NB4 (cell line): Measurements from ENCODE around the gene SERPINB1.

Source experiments
- DNase-seq: peaks from one replicate; pipeline ENCODE4 v3.0.0; 2010; ENCODE audit warnings: low read depth
- H3K4me3 ChIP-seq: one replicate; pipeline ENCODE4 v1.5.1; 2011; ENCODE audit warnings: mild to moderate bottlenecking, low read depth, low read length, moderate library complexity
- MYC ChIP-seq: IDR thresholded peaks from 2 replicates; pipeline ENCODE4 v1.6.1; 2011; ENCODE audit warnings: low read depth, low read length
- POLR2A ChIP-seq: IDR thresholded peaks from 2 replicates; pipeline ENCODE4 v1.6.1; 2011; ENCODE audit warnings: mild to moderate bottlenecking; ENCODE audit not compliant: insufficient read length; ENCODE audit errors: extremely low read depth
- TF ChIP-seq, protein P1 (sequence below): IDR thresholded peaks from 2 replicates; pipeline ENCODE4 v1.6.1; 2011; ENCODE audit warnings: low read depth, low read length
- TF ChIP-seq, protein P2 (sequence below): IDR thresholded peaks from one replicate; pipeline ENCODE4 v1.5.1; 2012; ENCODE audit warnings: low read depth, low read length

SERPINB1 gene

DNA sequence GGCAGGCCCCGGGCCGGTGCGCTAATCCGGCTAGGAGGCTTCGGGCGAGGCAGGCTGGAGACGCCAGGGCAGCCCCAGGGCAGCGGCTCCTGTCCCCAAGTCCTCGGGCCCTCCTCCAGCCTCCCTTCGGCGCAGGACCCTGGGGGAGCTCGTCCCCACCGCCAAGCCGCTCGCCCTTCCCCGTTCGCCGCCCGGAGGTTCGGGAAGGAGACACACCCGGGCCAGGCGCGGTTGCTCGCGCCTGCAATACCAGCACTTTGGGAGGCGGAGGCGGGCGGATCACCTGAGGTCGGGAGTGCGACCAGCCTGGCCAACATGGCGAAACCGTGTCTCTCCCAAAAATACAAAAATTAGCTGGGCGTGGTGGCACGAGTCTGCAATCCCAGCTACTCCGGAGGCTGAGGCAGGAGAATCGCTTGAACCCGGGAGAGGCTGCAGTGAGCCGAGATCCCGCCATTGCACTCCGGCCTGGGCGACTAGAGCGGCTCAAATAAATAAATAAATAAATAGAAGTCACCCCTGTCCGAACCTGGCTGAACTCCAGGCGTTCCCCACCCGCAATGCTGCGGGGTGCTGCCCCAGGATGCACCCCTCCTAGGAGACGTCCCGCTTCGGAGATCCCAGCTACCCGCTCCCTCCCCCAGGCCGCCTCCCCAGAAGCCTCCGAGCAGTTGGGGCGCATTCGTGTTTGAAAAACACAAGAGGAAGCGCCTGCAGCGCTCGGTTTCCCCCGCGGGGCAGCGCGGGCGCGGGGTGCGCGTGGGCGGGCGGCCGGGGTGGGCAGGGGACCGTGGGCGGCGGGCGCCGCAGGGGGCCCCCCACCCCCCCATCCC, 33.9 kb upstream of the SERPINB1 start:
- DNase-seq, result peak; percentile 47
- peak overlapping the region; percentile 48 for H3K4me3 ChIP-seq
- TF ChIP-seq, protein P1, sequence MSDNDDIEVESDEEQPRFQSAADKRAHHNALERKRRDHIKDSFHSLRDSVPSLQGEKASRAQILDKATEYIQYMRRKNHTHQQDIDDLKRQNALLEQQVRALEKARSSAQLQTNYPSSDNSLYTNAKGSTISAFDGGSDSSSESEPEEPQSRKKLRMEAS, result no peak
- TF ChIP-seq POLR2A (no peak), MYC (no peak)
- TF ChIP-seq, protein P2, sequence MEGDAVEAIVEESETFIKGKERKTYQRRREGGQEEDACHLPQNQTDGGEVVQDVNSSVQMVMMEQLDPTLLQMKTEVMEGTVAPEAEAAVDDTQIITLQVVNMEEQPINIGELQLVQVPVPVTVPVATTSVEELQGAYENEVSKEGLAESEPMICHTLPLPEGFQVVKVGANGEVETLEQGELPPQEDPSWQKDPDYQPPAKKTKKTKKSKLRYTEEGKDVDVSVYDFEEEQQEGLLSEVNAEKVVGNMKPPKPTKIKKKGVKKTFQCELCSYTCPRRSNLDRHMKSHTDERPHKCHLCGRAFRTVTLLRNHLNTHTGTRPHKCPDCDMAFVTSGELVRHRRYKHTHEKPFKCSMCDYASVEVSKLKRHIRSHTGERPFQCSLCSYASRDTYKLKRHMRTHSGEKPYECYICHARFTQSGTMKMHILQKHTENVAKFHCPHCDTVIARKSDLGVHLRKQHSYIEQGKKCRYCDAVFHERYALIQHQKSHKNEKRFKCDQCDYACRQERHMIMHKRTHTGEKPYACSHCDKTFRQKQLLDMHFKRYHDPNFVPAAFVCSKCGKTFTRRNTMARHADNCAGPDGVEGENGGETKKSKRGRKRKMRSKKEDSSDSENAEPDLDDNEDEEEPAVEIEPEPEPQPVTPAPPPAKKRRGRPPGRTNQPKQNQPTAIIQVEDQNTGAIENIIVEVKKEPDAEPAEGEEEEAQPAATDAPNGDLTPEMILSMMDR, result no peak

DNA sequence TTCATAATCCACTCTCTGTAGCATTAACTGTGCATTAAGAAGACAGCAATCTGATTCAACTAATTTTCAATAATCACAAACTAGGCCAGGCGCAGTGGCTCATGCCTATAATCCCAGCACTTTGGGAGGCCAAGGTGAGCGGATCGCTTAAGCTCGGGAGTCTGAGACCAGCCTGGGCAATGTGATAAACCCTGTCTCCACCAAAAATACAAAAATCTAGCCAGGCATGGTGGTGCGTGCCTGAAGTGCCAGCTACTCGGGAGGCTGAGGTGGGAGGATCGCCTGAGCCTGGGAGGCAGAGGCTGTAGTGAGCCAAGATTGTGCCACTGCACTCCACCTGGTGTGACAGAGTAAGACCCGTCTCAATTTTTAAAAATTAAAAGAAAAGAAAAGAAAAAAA, 32.0 kb upstream of the SERPINB1 start:
- TF ChIP-seq, protein P2, result no peak
- TF ChIP-seq POLR2A (no peak), MYC (no peak)
- TF ChIP-seq, protein P1, result no peak
- DNase-seq, result no peak
- no peak overlapping the region for H3K4me3 ChIP-seq

DNA sequence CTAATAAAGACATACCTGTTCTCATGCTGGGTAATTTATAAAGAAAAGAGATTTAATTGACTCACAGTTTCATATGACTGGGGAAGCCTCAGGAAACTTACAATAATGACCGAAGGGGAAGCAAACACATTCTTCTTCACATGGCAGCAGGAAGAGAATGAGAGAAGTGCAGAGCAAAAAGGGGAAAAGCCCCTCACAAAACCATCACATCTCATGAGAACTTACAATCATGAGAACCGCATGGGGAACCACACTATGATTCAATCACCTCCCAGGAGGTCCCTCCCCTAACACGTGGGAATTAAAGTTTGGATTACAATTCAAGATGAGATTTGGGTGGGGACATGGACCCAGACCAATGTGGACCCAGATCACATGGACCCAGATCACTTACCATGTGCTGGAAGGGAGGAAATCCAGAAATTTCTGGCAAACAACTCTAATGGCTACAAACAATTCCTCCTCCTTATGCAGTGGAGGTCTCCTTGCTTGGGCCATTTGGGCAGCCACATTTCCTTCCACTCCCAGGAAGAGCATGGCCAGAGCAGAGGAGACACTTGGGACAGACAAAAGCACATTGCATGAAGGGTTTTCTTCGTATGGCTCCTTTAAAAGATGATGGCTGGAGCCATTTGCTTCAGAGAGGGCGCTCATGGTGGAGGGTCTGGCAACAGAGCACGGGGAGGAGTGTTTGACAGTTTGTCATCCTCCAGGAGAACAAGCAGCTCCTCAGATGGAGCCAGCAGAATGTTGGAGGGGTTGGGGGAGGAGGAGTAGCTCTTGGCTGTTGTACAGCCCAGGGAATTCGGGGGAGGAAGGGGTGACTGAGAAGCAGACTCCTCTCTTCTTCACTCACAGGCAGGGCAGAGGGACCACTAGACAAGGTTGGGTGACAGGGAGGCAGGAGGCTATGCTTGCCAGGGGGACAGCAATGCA, 31.0 kb upstream of the SERPINB1 start:
- DNase-seq, result no peak
- TF ChIP-seq, protein P2, result no peak
- TF ChIP-seq POLR2A (no peak), MYC (no peak)
- TF ChIP-seq, protein P1, result no peak
- H3K4me3 ChIP-seq, result no peak overlapping the region

DNA sequence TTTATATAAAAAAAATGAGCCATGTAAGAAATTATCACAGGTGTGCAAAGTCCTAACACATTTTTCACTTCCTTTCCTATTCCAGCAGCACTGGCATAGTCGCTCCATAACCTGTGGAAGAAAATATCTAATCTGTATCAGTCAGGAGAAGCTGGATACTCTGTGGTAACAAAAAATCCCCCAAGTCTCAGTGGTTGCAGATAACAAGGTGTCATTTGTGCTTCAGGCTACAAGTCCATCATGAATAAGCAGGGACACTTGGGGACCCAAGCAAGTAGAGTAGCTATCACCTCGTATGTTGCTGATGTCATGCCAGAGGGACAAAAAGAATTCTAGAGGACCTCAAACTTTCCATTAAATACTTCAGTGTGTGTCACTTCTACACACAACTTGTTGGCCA, 30.3 kb upstream of the SERPINB1 start:
- H3K4me3 ChIP-seq, result no peak overlapping the region
- TF ChIP-seq, protein P1, result no peak
- TF ChIP-seq POLR2A, result no peak
- TF ChIP-seq, protein P2, result no peak
- no peak for TF ChIP-seq MYC
- no peak for DNase-seq

DNA sequence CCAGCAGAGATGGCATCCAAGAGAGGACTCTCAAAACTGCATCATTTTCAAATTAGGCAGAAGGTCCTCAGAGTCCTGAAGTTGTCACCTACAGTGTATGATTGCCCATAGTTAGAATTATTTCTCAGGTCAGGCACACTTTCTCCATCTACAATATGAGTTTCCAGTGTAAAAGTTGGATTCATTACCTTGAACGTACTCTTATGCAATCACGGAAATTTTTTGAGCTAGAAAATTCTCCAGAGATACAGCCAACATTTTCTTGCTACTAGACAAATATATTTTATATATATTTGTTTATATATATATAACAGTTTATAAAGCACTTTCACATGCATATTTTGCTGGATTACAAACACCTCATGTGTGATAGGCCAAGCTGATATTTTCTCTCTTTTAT, 29.4 kb upstream of the SERPINB1 start:
- no peak for DNase-seq
- TF ChIP-seq, protein P2, result no peak
- TF ChIP-seq POLR2A (no peak), MYC (no peak)
- TF ChIP-seq, protein P1, result no peak
- H3K4me3 ChIP-seq, result no peak overlapping the region
